GM12878 (cell line): ENCODE measurements around the gene DNAAF8. TPM values are rescaled to one million over a fixed set of nuclear protein-coding genes. Genes with fewer than 3 reads are reported as not detected.

Experiments used
- ATAC-seq: fragments of 200-7000 bp; cut with Tn5 transposase; 3 replicates; pipeline ENCODE4 v1.9.1; 2020; ENCODE audit warnings: mild to moderate bottlenecking, moderate library complexity
- BruUV-seq: library from RNA; stranded (reverse); fragments of 400-500 nt; replicated peaks from 2 replicates; lab custom pipeline; 2021; lab: Mats Ljungman, UMichigan
- CTCF ChIA-PET: fragments of 300-600 bp; sonication (Branson Sonifier 250); formaldehyde crosslinking; extraction: SDS; loops from one replicate; lab custom pipeline; 2021; ENCODE audit warnings: inconsistent platforms; lab: Yijun Ruan, JAX
- POLR2A ChIA-PET: fragments of 350-600 bp; formaldehyde crosslinking; extraction: SDS; loops from one replicate; lab custom pipeline; 2021; ENCODE audit warnings: inconsistent platforms; lab: Charles Lee
- RAD21 ChIA-PET: fragments of 300-600 bp; sonication (Branson Sonifier 250); formaldehyde crosslinking; loops from one replicate; lab custom pipeline; 2023; ENCODE audit warnings: antibody characterized with exemption; ENCODE audit not compliant: unreplicated experiment; lab: Charles Lee
- SMC1A ChIA-PET: fragments of 300-600 bp; sonication (Branson Sonifier 250); formaldehyde crosslinking; loops from one replicate; lab custom pipeline; 2023; ENCODE audit not compliant: unreplicated experiment, uncharacterized antibody; lab: Charles Lee
- DNase-seq: peaks from one replicate; pipeline ENCODE4 v3.0.0-alpha.2; 2011; ENCODE audit warnings: low read depth, low spot score
- FAIRE-seq: peaks from 3 replicates; lab custom pipeline; 2011; peaks lifted over from hg19 to GRCh38; lab: Jason Lieb, UNC
- H2AFZ ChIP-seq: 2 replicates; pipeline ENCODE4 v1.6.0; 2011; ENCODE audit warnings: low read depth, low read length, control low read depth; ENCODE audit not compliant: control insufficient read depth
- H3K27ac ChIP-seq: 2 replicates; pipeline ENCODE4 v1.5.1; 2011; ENCODE audit warnings: control low read depth; ENCODE audit not compliant: control insufficient read depth, insufficient read depth
- H3K27me3 ChIP-seq, 2 experiments: replicated peaks in 1 of 2; 2 replicates each; pipeline versions ENCODE4 v1.6.0 to v1.6.1; 2011; ENCODE audit warnings: low read length in 1 of 2; ENCODE audit not compliant: control insufficient read depth in 2 of 2, insufficient read depth in 2 of 2
- H3K36me3 ChIP-seq, 2 experiments: 2 replicates each; pipeline ENCODE4 v1.5.1; 2011; ENCODE audit warnings: low read length in 1 of 2; ENCODE audit not compliant: control insufficient read depth in 2 of 2, insufficient read depth in 2 of 2
- H3K4me1 ChIP-seq: 2 replicates; pipeline ENCODE4 v1.6.1; 2011; ENCODE audit warnings: mild to moderate bottlenecking, low read length, moderate library complexity, mixed read lengths; ENCODE audit not compliant: control insufficient read depth, insufficient read depth
- H3K4me2 ChIP-seq: 2 replicates; pipeline ENCODE4 v1.6.0; 2011; ENCODE audit warnings: control low read depth; ENCODE audit not compliant: control insufficient read depth, insufficient read depth
- H3K4me3 ChIP-seq: fragments of 200-600 bp; sonication (generic); 2 replicates; pipeline ENCODE4 v1.5.1; 2016
- H3K79me2 ChIP-seq: 2 replicates; pipeline ENCODE4 v1.6.0; 2011; ENCODE audit warnings: low read length; ENCODE audit not compliant: control insufficient read depth, insufficient read depth
- H3K9ac ChIP-seq: 2 replicates; pipeline ENCODE4 v1.8.0; 2011; ENCODE audit warnings: low read length, control low read depth, mixed read lengths; ENCODE audit not compliant: control insufficient read depth, insufficient read depth
- H3K9me3 ChIP-seq: replicated peaks from 3 replicates; pipeline ENCODE4 v1.5.1; 2011; ENCODE audit warnings: mild to moderate bottlenecking, low read length; ENCODE audit not compliant: control insufficient read depth, insufficient read depth
- H4K20me1 ChIP-seq: 2 replicates; pipeline ENCODE4 v1.6.0; 2011; ENCODE audit not compliant: control insufficient read depth, insufficient read depth
- ATF3 ChIP-seq: IDR thresholded peaks from 2 replicates; pipeline ENCODE4 v1.6.1; 2011; ENCODE audit warnings: low read depth, mild to moderate bottlenecking, low read length, moderate library complexity, borderline replicate concordance; ENCODE audit errors: extremely low read depth
- BACH1 ChIP-seq: fragments of 450-650 bp; IDR thresholded peaks from 2 replicates; pipeline ENCODE4 v1.6.1; 2017; ENCODE audit warnings: mild to moderate bottlenecking, borderline replicate concordance
- CBFB ChIP-seq: IDR thresholded peaks from 2 replicates; pipeline ENCODE4 v1.6.1; 2016; ENCODE audit warnings: antibody characterized with exemption, low read depth
- CHD2 ChIP-seq: IDR thresholded peaks from 2 replicates; pipeline ENCODE4 v1.6.1; 2011; ENCODE audit warnings: low read depth, low read length, improper control_type of control experiment, borderline replicate concordance
- CHD4 ChIP-seq: fragments of 200-600 bp; sonication (generic); IDR thresholded peaks from 2 replicates; pipeline ENCODE4 v1.6.1; 2016; ENCODE audit warnings: mild to moderate bottlenecking
- ETV6 ChIP-seq, 2 experiments: fragments of 450-650 bp in 1 of 2; IDR thresholded peaks in 1 of 2; conservative IDR thresholded peaks in 1 of 2; 2 replicates each; pipeline ENCODE4 v1.6.1; 2014; ENCODE audit warnings: antibody characterized with exemption in 1 of 2, borderline replicate concordance in 1 of 2, low read depth in 1 of 2, mild to moderate bottlenecking in 1 of 2, moderate library complexity in 1 of 2
- IKZF1 ChIP-seq: fragments of 450-650 bp; conservative IDR thresholded peaks from 2 replicates; pipeline ENCODE4 v1.6.1; 2017; ENCODE audit warnings: antibody characterized with exemption, mild to moderate bottlenecking
- MYB ChIP-seq: fragments of 150-350 bp; IDR thresholded peaks from 2 replicates; pipeline ENCODE4 v1.6.1; 2014; ENCODE audit warnings: mild to moderate bottlenecking, low read depth, low read length, borderline replicate concordance
- POLR2AphosphoS2 ChIP-seq: IDR thresholded peaks from 2 replicates; pipeline ENCODE4 v1.6.1; 2011; ENCODE audit warnings: low read depth, mild to moderate bottlenecking, low read length, improper control_type of control experiment, moderate library complexity
- RB1 ChIP-seq: fragments of 450-650 bp; formaldehyde crosslinking; IDR thresholded peaks from 2 replicates; pipeline ENCODE4 v1.6.1; 2017; ENCODE audit warnings: mild to moderate bottlenecking, borderline replicate concordance
- SREBF1 ChIP-seq: IDR thresholded peaks from 2 replicates; pipeline ENCODE4 v1.6.1; 2012; ENCODE audit warnings: mild to moderate bottlenecking, low read length
- SRF ChIP-seq, 2 experiments: IDR thresholded peaks; 2 replicates each; pipeline ENCODE4 v1.6.1; 2011; ENCODE audit warnings: low read depth in 2 of 2, low read length in 2 of 2, mild to moderate bottlenecking in 1 of 2, moderate library complexity in 1 of 2
- STAT3 ChIP-seq: IDR thresholded peaks from 2 replicates; pipeline ENCODE4 v1.6.1; 2011; ENCODE audit warnings: low read depth, low read length, improper control_type of control experiment
- TAF1 ChIP-seq: IDR thresholded peaks from 2 replicates; pipeline ENCODE4 v1.6.1; 2011; ENCODE audit warnings: mild to moderate bottlenecking, low read depth, low read length, borderline replicate concordance
- TCF3 ChIP-seq: IDR thresholded peaks from 2 replicates; pipeline ENCODE4 v1.6.1; 2012; ENCODE audit warnings: low read depth, mild to moderate bottlenecking, low read length, borderline replicate concordance; ENCODE audit not compliant: insufficient read depth
- TCF7 ChIP-seq: IDR thresholded peaks from 2 replicates; pipeline ENCODE4 v1.6.1; 2014; ENCODE audit warnings: antibody characterized with exemption, borderline replicate concordance
- YBX1 ChIP-seq: fragments of 450-650 bp; IDR thresholded peaks from 2 replicates; pipeline ENCODE4 v1.6.1; 2016; ENCODE audit warnings: antibody characterized with exemption
- WGBS: methylation state at CpG from one replicate; pipeline ENCODE4 v1.1.6; 2016; ENCODE audit warnings: low lambda C conversion rate; ENCODE audit not compliant: insufficient replicate concordance, insufficient coverage; ENCODE audit errors: missing lambda C conversion rate; 5-methylcytosine and 5-hydroxymethylcytosine counted together
- in situ Hi-C: fragments of 300-500 bp; cut with MboI; formaldehyde crosslinking; loops from 9 replicates; pipeline ENCODE4 v1.14.3; 2018; ENCODE audit warnings: mixed read lengths
- intact Hi-C: fragments of 100-400 bp; cut with micrococcal nuclease; formaldehyde crosslinking; loops from one replicate; pipeline ENCODE4 v1.14.2; 2022; ENCODE audit not compliant: unreplicated experiment
- polyA plus RNA-seq, 11 experiments: library from polyadenylated mRNA; depleted of rRNA in 4 of 11; unstranded in 6 of 11; stranded (reverse) in 5 of 11; fragments of >200 nt; fragmentation: Nextera tagmentation in 4 of 11; fragmentation: Illumina TruSeq in 1 of 11; extraction: Ambion mirVana in 4 of 11; extraction: Trizol in 1 of 11; gene quantifications; 1 replicate in 1 of 11; 2 replicates in 10 of 11; pipeline versions ENCODE4 v1.2.1 to v1.2.3, GENCODE V29; 2011 to 2016; ENCODE audit warnings: inconsistent platforms in 2 of 11, missing spikeins in 2 of 11, low read depth in 1 of 11
- total RNA-seq, 4 experiments: library from RNA; depleted of rRNA in 3 of 4; stranded (reverse); fragments of >200 nt in 3 of 4; fragmentation: Illumina TruSeq in 1 of 4; extraction: Trizol in 1 of 4; gene quantifications; 2 replicates each; pipeline versions ENCODE4 v1.2.1 to v1.2.3, GENCODE V29; 2013 to 2021

Gene DNAAF8
- total and polyA plus RNA-seq, 10 of the 15 experiments (the other 5 are each of a cell fraction or from before 2014, with no cell fraction given): 0.01 to 0.78 (median 0.22) TPM; not detected in 2

- Histone ChIP-seq H3K4me2 (no peak overlapping the region), H3K36me3 (no peaks in the 10 kb centered on the region), H3K9ac (no peak overlapping the region), H4K20me1 (no peaks in the 10 kb centered on the region), H3K9me3 (no peaks in the 10 kb centered on the region), H3K27me3 (no peaks in the 10 kb centered on the region), H3K79me2 (no peaks in the 10 kb centered on the region), H3K4me3 (no peak overlapping the region), H3K4me1 (peaks cover 11% of the 10 kb centered on the region), H3K27ac (no peak overlapping the region), H2AFZ (no peak overlapping the region)
- no TSS peak for BruUV-seq
- no peak for ATAC-seq
- CTCF ChIA-PET: no interaction called here
- 45% methylated on average over 30 of the region's 30 CpGs for WGBS
- DNase-seq: no peak
- SMC1A ChIA-PET: no interaction called here
- TF ChIP-seq SREBF1 (no peak), BACH1 (no peak), ATF3 (no peak)
- in situ Hi-C loops: no loop called here
- POLR2A ChIA-PET: no interaction called here
- no peak for FAIRE-seq
- RAD21 ChIA-PET: no interaction called here
- intact Hi-C loops: no loop called here
Observed at GRCh38 chr16:4795828-4796572, 61.7 kb downstream of the DNAAF8 start.

GRCh38 chr16:4796982-4797804 is 62.9 kb downstream of the DNAAF8 start:
- Histone ChIP-seq H3K9ac (no peak overlapping the region), H3K79me2 (no peaks in the 10 kb centered on the region), H3K4me1 (peaks cover 20% of the 10 kb centered on the region), H2AFZ (no peak overlapping the region), H3K27me3 (no peaks in the 10 kb centered on the region), H4K20me1 (no peaks in the 10 kb centered on the region), H3K4me2 (no peak overlapping the region), H3K9me3 (no peaks in the 10 kb centered on the region), H3K36me3 (no peaks in the 10 kb centered on the region), H3K27ac (no peak overlapping the region), H3K4me3 (no peak overlapping the region)
- in situ Hi-C loops (no loop called here), intact Hi-C loops (no loop called here)
- no TSS peak for BruUV-seq
- no peak for FAIRE-seq
- DNase-seq: no peak
- CTCF ChIA-PET: no interaction called here
- POLR2A ChIA-PET: no interaction called here
- RAD21 ChIA-PET: no interaction called here
- SMC1A ChIA-PET: no interaction called here
- WGBS: 69% methylated on average over 21 of the region's 21 CpGs
- no peak for ATAC-seq
- TF ChIP-seq ETV6 (conservative IDR thresholded peaks at IDR 0.05 in 1 of 2, IDR thresholded peaks at IDR 0.05 in 1 of 2; ENCODE audit: borderline replicate concordance in 1 of 2, low read depth in 1 of 2) (no peak), RB1 (no peak), IKZF1 (no peak), CBFB (no peak), TCF7 (no peak), MYB (no peak), SRF (IDR thresholded peaks at IDR 0.05; ENCODE audit: low read depth in 2 of 2, low read length in 2 of 2) (no peak), TCF3 (no peak), TAF1 (no peak), STAT3 (no peak), CHD2 (no peak), CHD4 (no peak), YBX1 (no peak), POLR2AphosphoS2 (no peak)
